Spleen (tissue), 11 donors: ENCODE results near the gene ME3. TPM values are rescaled to one million over a fixed set of nuclear protein-coding genes. Genes with fewer than 3 reads are reported as not detected.

Experiments
- DNase-seq: peaks from one replicate; pipeline ENCODE4 v3.0.0-alpha.2; 2020
- H3K27ac ChIP-seq, 8 donors: fragments of 200-600 bp; sonication (generic) in 7 of 8; 1 replicate in 4 of 8; 2 replicates in 4 of 8; pipeline versions ENCODE4 v1.5.0 to v1.8.0; 2016 to 2021; ENCODE audit warnings: inconsistent platforms in 4 of 8, mild to moderate bottlenecking in 4 of 8, moderate library complexity in 1 of 8
- H3K27me3 ChIP-seq, 7 donors: fragments of 200-600 bp; sonication (generic) in 6 of 7; replicated peaks in 1 of 7; 1 replicate in 4 of 7; 2 replicates in 3 of 7; pipeline versions ENCODE4 v1.5.0 to v1.8.0; 2016 to 2021; ENCODE audit warnings: inconsistent platforms in 3 of 7, mild to moderate bottlenecking in 1 of 7
- H3K36me3 ChIP-seq, 6 donors: fragments of 200-600 bp; sonication (generic) in 5 of 6; 1 replicate in 4 of 6; 2 replicates in 2 of 6; pipeline versions ENCODE4 v1.5.0 to v1.8.0; 2016 to 2021; ENCODE audit warnings: inconsistent platforms in 2 of 6
- H3K4me1 ChIP-seq, 6 donors: fragments of 200-600 bp; sonication (generic) in 5 of 6; 1 replicate in 3 of 6; 2 replicates in 3 of 6; pipeline versions ENCODE4 v1.5.0 to v1.8.0; 2016 to 2021; ENCODE audit warnings: inconsistent platforms in 3 of 6
- H3K4me3 ChIP-seq, 8 donors: fragments of 200-600 bp; sonication (generic) in 7 of 8; 1 replicate in 4 of 8; 2 replicates in 4 of 8; pipeline versions ENCODE4 v1.5.0 to v1.8.0; 2016 to 2021; ENCODE audit warnings: inconsistent platforms in 4 of 8, mild to moderate bottlenecking in 4 of 8, moderate library complexity in 2 of 8
- H3K9me3 ChIP-seq, 8 donors: fragments of 200-600 bp; sonication (generic) in 7 of 8; 1 replicate in 4 of 8; 2 replicates in 4 of 8; pipeline versions ENCODE4 v1.5.0 to v1.8.0; 2016 to 2021; ENCODE audit warnings: inconsistent platforms in 4 of 8
- POLR2A ChIP-seq, 3 donors: fragments of 450-650 bp; IDR thresholded peaks; one replicate each; pipeline ENCODE4 v1.5.1; 2017; ENCODE audit warnings: antibody characterized with exemption in 3 of 3, mild to moderate bottlenecking in 1 of 3
- POLR2AphosphoS5 ChIP-seq, 3 donors: sonication (generic); formaldehyde crosslinking; IDR thresholded peaks; one replicate each; pipeline ENCODE4 v1.5.1; 2017; ENCODE audit warnings: antibody characterized with exemption in 3 of 3
- WGBS, 5 donors: extraction: QIAGEN DNeasy Blood & Tissue Kit in 3 of 5; methylation state at CpG; one replicate each; pipeline versions ENCODE4 v1.1.5 to v1.1.7; 2013 to 2018; 5-methylcytosine and 5-hydroxymethylcytosine counted together
- intact Hi-C: fragments of 100-400 bp; cut with DNase I; formaldehyde crosslinking; loops from one replicate; pipeline ENCODE4 v1.15.0; 2023; ENCODE audit warnings: low total_unique reads
- polyA plus RNA-seq, 3 donors: library from polyadenylated mRNA; stranded (reverse); fragments of 200-250 nt; gene quantifications; one replicate each; pipeline ENCODE4 v1.2.1, GENCODE V29; 2013
- total RNA-seq, 7 donors: library from RNA; depleted of rRNA in 3 of 7; stranded (reverse); fragments of >200 nt in 3 of 7; fragmentation: NEBNext Ultra II Directional in 4 of 7; extraction: Animal tissue kit (Norgen Biotek cat#: 25700) in 4 of 7; gene quantifications; one replicate each; pipeline versions ENCODE4 v1.1.0 to v1.2.1, GENCODE V29; 2016 to 2021
- TF ChIP-seq, protein P1 (sequence below), 11 experiments: fragments of 200-600 bp in 7 of 11; fragments of 450-650 bp in 4 of 11; sonication (generic) in 4 of 11; IDR thresholded peaks in 8 of 11; conservative IDR thresholded peaks in 3 of 11; 1 replicate in 7 of 11; 2 replicates in 4 of 11; pipeline versions ENCODE4 v1.4.0 to v1.8.0; 2016 to 2021; ENCODE audit warnings: antibody characterized with exemption in 11 of 11, inconsistent platforms in 4 of 11, mild to moderate bottlenecking in 1 of 11
- donor health status: healthy with polysubstance abuse.
- donor health status: DM: no; HTN: no; CAD: no; lungs with moderate emphysema.
- donor health status: DM: no; HTN: no; CAD: no.
- donor health status: Bipolar disorder and iron deficiency.
- donor health status: healthy.
- donor health status: DM: no; HTN: no; CAD: no.
- donor health status: DM: yes; HTN: yes; CAD: no.

Gene ME3
- total and polyA plus RNA-seq, 10 donors = 6.4 to 25.9 (median 18.3) TPM

DNA sequence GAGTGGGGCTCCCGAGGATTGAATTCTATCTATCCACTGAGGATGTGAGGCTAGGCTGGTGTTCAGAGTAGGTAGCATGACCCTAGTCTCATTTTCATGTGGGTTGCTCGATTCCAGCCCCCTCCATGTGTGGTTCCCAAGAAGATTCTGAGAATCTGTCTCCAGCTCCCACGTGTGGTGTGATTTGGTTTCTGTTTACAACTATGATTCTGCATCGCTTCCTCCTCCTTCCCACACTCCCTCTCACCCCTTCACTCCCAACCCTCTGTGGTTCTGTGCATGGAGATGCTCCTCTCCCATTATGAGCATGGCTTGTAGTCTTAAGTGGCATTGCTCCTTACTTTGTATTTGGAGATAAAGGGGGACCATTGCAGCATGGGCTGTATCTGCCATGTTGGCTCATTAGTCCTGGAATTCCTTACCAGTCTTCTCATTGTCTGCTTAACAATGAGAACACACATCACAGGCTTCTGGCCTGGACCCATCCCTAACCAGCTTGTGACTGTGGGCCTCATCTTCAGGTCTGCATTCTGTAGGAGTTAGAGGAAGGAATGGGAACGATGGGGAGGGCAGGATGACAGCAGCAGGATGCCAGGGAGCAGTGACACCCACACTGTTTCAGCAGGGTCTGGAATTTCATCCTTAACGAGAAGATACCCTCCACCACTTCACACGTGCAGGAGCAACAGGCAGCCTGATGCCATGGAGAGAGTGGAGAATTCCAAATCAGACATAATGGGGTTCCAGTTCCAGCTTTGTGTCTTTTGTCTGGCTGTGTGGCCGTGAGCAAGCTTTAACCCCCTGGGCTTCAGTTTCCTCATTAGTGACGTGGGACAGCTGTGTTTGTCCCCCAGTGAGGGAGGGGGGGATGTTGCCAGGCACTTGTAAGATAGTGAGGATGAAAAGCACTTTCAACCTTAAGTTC lies 211.7 kb downstream of the ME3 start:
- Histone ChIP-seq H3K27ac (peak overlapping the region in 5 of 8 donors; percentile 32 to 51 (median 43)), H3K4me3 (no peak overlapping the region), H3K4me1 (peaks cover 0 to 31% (median 17%) of the 10 kb centered on the region in 6 donors), H3K36me3 (no peaks in the 10 kb centered on the region), H3K9me3 (no peaks in the 10 kb centered on the region), H3K27me3 (no peaks in the 10 kb centered on the region)
- TF ChIP-seq POLR2AphosphoS5 (IDR thresholded peaks at IDR 0.05) (no peak), POLR2A (IDR thresholded peaks at IDR 0.05) (no peak)
- TF ChIP-seq, protein P1, sequence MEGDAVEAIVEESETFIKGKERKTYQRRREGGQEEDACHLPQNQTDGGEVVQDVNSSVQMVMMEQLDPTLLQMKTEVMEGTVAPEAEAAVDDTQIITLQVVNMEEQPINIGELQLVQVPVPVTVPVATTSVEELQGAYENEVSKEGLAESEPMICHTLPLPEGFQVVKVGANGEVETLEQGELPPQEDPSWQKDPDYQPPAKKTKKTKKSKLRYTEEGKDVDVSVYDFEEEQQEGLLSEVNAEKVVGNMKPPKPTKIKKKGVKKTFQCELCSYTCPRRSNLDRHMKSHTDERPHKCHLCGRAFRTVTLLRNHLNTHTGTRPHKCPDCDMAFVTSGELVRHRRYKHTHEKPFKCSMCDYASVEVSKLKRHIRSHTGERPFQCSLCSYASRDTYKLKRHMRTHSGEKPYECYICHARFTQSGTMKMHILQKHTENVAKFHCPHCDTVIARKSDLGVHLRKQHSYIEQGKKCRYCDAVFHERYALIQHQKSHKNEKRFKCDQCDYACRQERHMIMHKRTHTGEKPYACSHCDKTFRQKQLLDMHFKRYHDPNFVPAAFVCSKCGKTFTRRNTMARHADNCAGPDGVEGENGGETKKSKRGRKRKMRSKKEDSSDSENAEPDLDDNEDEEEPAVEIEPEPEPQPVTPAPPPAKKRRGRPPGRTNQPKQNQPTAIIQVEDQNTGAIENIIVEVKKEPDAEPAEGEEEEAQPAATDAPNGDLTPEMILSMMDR (IDR thresholded peaks at IDR 0.05 in 8 of 11, conservative IDR thresholded peaks at IDR 0.05 in 3 of 11) = no peak
- intact Hi-C loops = no loop called here
- 57 to 67% (median 65%) methylated on average over 8 to 9 of the region's 9 CpGs for WGBS, 5 donors
- DNase-seq = no peak

DNA sequence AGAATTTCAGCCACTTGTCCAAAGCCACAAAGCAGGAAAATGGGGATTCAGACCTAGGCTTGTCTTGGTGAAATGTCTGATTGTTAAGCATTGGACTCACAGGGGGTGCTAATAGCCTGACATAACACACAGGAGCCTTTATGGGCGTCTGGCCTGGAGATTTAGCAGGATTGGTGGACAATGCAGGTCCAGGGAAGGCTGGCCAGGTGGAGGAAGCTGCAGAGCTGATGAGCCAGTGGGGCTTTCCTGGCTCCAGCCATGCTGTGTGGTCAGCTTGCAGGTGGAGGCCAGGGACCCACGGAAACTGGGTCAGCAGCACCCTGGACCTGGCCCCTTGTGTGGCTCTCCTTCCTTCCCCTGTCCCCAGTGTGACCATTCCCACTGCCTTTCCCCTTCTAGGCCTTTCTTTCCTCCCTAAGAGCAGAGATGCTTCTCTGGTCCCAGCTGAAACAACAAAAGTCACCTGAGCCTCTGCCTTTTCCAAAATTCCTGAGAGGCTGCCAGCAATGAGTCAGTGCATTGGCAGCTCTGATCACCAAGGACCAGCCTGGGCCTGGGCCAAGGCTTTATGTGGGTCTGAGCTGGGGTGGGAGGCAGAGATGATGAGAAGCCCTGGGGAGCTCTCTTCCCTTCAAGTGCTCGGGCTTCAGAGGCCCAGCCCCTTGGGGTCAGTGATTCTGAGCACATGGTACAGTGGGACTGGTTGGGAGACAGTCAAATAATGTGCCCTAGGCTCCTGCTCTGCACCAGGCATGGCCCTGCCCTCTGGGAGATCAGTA lies 212.5 kb downstream of the ME3 start:
- DNase-seq = no peak
- 72 to 88% (median 80%) methylated on average over 1 to 3 of the region's 3 CpGs for WGBS, 5 donors
- Histone ChIP-seq H3K9me3 (no peaks in the 10 kb centered on the region), H3K36me3 (no peaks in the 10 kb centered on the region), H3K27me3 (no peaks in the 10 kb centered on the region), H3K27ac (peak overlapping the region in 5 of 8 donors; percentile 32 to 51 (median 43)), H3K4me3 (no peak overlapping the region), H3K4me1 (peaks cover 0 to 31% (median 17%) of the 10 kb centered on the region in 6 donors)
- TF ChIP-seq, protein P1 (IDR thresholded peaks at IDR 0.05 in 8 of 11, conservative IDR thresholded peaks at IDR 0.05 in 3 of 11) = no peak
- TF ChIP-seq POLR2A (IDR thresholded peaks at IDR 0.05) (no peak), POLR2AphosphoS5 (IDR thresholded peaks at IDR 0.05) (no peak)
- intact Hi-C loops = loop anchor here (5.0 to 10.0 kb wide), 2 partner anchors 145 to 357 kb away; no protein-coding TSS in a partner anchor

DNA sequence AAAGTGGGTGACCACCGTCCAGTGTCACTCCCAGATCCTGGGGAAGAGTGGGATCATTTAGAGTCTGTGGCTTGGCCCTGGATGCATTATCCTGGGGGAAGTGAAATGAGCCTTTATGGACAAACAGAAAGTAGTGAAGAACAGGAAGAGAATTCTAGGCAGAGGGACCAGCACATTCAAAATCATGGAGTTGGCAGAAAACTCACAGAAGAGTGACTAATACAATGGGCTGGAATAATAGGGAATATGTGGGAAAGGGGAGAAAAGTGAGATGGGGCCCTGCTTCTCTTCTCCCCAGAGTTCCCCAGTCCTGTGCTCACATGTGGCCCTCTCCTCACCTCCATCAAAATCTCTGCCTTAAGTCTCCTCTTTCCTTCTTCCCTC lies 213.4 kb downstream of the ME3 start:
- Histone ChIP-seq H3K27me3 (no peaks in the 10 kb centered on the region), H3K4me3 (no peak overlapping the region), H3K36me3 (no peaks in the 10 kb centered on the region), H3K4me1 (peaks cover 0 to 31% (median 17%) of the 10 kb centered on the region in 6 donors), H3K9me3 (no peaks in the 10 kb centered on the region), H3K27ac (peak overlapping the region in 2 of 8 donors; percentile 22 to 51)
- intact Hi-C loops = loop anchor here (5.0 to 10.0 kb wide), 2 partner anchors 146 to 358 kb away; no protein-coding TSS in a partner anchor
- TF ChIP-seq, protein P1 (IDR thresholded peaks at IDR 0.05 in 8 of 11, conservative IDR thresholded peaks at IDR 0.05 in 3 of 11) = no peak
- TF ChIP-seq POLR2AphosphoS5 (IDR thresholded peaks at IDR 0.05) (no peak), POLR2A (IDR thresholded peaks at IDR 0.05) (no peak)
- WGBS, 5 donors = 83 to 92% (median 88%) methylated on average over 1 of the region's 1 CpG
- no peak for DNase-seq
